Measurements from ENCODE around the gene EPHB1.

- TF ChIP-seq GATA2 (IDR thresholded peaks at IDR 0.05; ENCODE audit: low read depth, low read length) (no peak), GATA3 (IDR thresholded peaks at IDR 0.05; ENCODE audit: low read depth, low read length) (no peak)
Measured at GRCh38 chr3:134934933-134935332, 139.9 kb downstream of the EPHB1 start.

Measured in SH-SY5Y (cell line).